HepG2 (cell line): ENCODE data around the gene DHRS9. TPM values are rescaled to one million over a fixed set of nuclear protein-coding genes. Genes with fewer than 3 reads are reported as not detected.
A peak's percentile ranks its signal among the peaks of the same experiment; 100 is the strongest.

ENCODE experiments used
- ATAC-seq: fragments of 200-7000 bp; cut with Tn5 transposase; 3 replicates; pipeline ENCODE4 v1.9.1; 2020; ENCODE audit warnings: mild to moderate bottlenecking, moderate library complexity
- Bru-seq: library from RNA; stranded (reverse); fragments of 400-500 nt; gene quantifications from one replicate; lab custom pipeline; 2021; lab: Mats Ljungman, UMichigan
- BruChase-seq, 2 experiments: library from RNA; stranded (reverse); fragments of 400-500 nt; gene quantifications; one replicate each; lab custom pipeline; 2021; lab: Mats Ljungman, UMichigan
- BruUV-seq: library from RNA; stranded (reverse); fragments of 400-500 nt; replicated peaks from 2 replicates; lab custom pipeline; 2021; lab: Mats Ljungman, UMichigan
- CTCF ChIA-PET: fragments of 300-600 bp; formaldehyde crosslinking; extraction: SDS; loops from one replicate; lab custom pipeline; 2021; ENCODE audit warnings: low total read pairs, inconsistent platforms, low intra/inter-chr PET ratio; lab: Yijun Ruan, JAX
- POLR2A ChIA-PET: fragments of 350-600 bp; sonication (Branson Sonifier 250); formaldehyde crosslinking; loops from one replicate; lab custom pipeline; 2020; ENCODE audit warnings: antibody characterized with exemption, inconsistent platforms; lab: Yijun Ruan, JAX
- DNase-seq: peaks from one replicate; pipeline ENCODE4 v3.0.0-alpha.2; 2015; ENCODE audit warnings: low spot score
- FAIRE-seq: peaks from 3 replicates; lab custom pipeline; 2011; peaks lifted over from hg19 to GRCh38; lab: Jason Lieb, UNC
- H2AFZ ChIP-seq: one replicate; pipeline ENCODE4 v1.6.1; 2011; ENCODE audit warnings: low read length, inconsistent platforms
- H3K27ac ChIP-seq: fragments of 300-600 bp; 3 replicates; pipeline ENCODE4 v1.8.0; 2011; ENCODE audit warnings: mixed run types, mild to moderate bottlenecking, mixed read lengths, low read length, inconsistent platforms; ENCODE audit not compliant: insufficient read depth; ENCODE audit errors: extremely low read length
- H3K27me3 ChIP-seq, 2 experiments: fragments of 200-600 bp in 1 of 2; 2 replicates in 1 of 2; 3 replicates in 1 of 2; pipeline versions ENCODE4 v1.6.0 to v1.8.0; 2011; ENCODE audit warnings: low read length in 2 of 2, mild to moderate bottlenecking in 2 of 2, moderate library complexity in 2 of 2, inconsistent platforms in 1 of 2; ENCODE audit not compliant: insufficient read depth in 2 of 2, control insufficient read depth in 1 of 2
- H3K36me3 ChIP-seq, 2 experiments: fragments of 200-600 bp in 1 of 2; replicated peaks in 1 of 2; 2 replicates in 1 of 2; 3 replicates in 1 of 2; pipeline versions ENCODE4 v1.5.1 to v1.8.0; 2011; ENCODE audit warnings: low read length in 2 of 2, inconsistent platforms in 1 of 2; ENCODE audit not compliant: insufficient read depth in 2 of 2, control insufficient read depth in 1 of 2
- H3K4me1 ChIP-seq: 2 replicates; pipeline ENCODE4 v1.5.1; 2012; ENCODE audit warnings: low read length, inconsistent platforms; ENCODE audit not compliant: insufficient read depth
- H3K4me2 ChIP-seq: 2 replicates; pipeline ENCODE4 v1.6.0; 2011; ENCODE audit warnings: low read depth, low read length, inconsistent platforms
- H3K4me3 ChIP-seq, 3 experiments: fragments of 200-600 bp in 1 of 3; sonication (generic), shearing (Covaris generic) in 1 of 3; replicated peaks in 1 of 3; 2 replicates each; pipeline ENCODE4 v1.5.1; 2011 to 2016; ENCODE audit warnings: low read length in 3 of 3, inconsistent platforms in 2 of 3, low read depth in 2 of 3, mild to moderate bottlenecking in 2 of 3, control low read depth in 1 of 3, mixed read lengths in 1 of 3; ENCODE audit not compliant: insufficient read depth in 1 of 3
- H3K79me2 ChIP-seq: one replicate; pipeline ENCODE4 v1.6.1; 2011; ENCODE audit warnings: low read length, inconsistent platforms; ENCODE audit not compliant: insufficient read depth
- H3K9ac ChIP-seq: 2 replicates; pipeline ENCODE4 v1.6.0; 2011; ENCODE audit warnings: mild to moderate bottlenecking, low read depth, low read length, inconsistent platforms; ENCODE audit not compliant: insufficient read depth
- H3K9me3 ChIP-seq: 2 replicates; pipeline ENCODE4 v1.5.1; 2012; ENCODE audit warnings: mild to moderate bottlenecking, low read length
- H4K20me1 ChIP-seq: 2 replicates; pipeline ENCODE4 v1.6.0; 2011; ENCODE audit warnings: inconsistent platforms, mild to moderate bottlenecking, low read length, moderate library complexity; ENCODE audit not compliant: insufficient read depth
- CBX2 ChIP-seq, 2 experiments: fragments of 200-600 bp in 1 of 2; sonication (generic); formaldehyde crosslinking in 1 of 2; IDR thresholded peaks; 2 replicates each; pipeline versions ENCODE4 v1.7.0 to v1.8.1; 2018 to 2022; ENCODE audit warnings: low read depth in 2 of 2, low read length in 1 of 2, mild to moderate bottlenecking in 1 of 2, missing genetic modification reagents in 1 of 2
- MTF2 ChIP-seq: sonication (generic); formaldehyde crosslinking; IDR thresholded peaks from 2 replicates; pipeline ENCODE4 v1.5.0; 2020; ENCODE audit warnings: missing genetic modification reagents, borderline replicate concordance
- SSRP1 ChIP-seq: IDR thresholded peaks from 2 replicates; pipeline ENCODE4 v1.6.1; 2016; ENCODE audit warnings: control low read depth
- ZFP82 ChIP-seq: sonication (generic); formaldehyde crosslinking; IDR thresholded peaks from 2 replicates; pipeline ENCODE4 v1.5.1; 2020; ENCODE audit warnings: mild to moderate bottlenecking, missing genetic modification reagents, borderline replicate concordance
- ZNF879 ChIP-seq: sonication (generic); formaldehyde crosslinking; IDR thresholded peaks from 2 replicates; pipeline ENCODE4 v1.8.1; 2023; ENCODE audit warnings: missing genetic modification reagents
- WGBS: methylation state at CpG from one replicate; pipeline ENCODE4 v1.1.6; 2017; ENCODE audit warnings: low lambda C conversion rate; 5-methylcytosine and 5-hydroxymethylcytosine counted together
- in situ Hi-C: cut with HindIII; loops from 2 replicates; pipeline ENCODE4 v1.10.0; 2017; ENCODE audit warnings: low pct_unique_long_range_greater_than_20kb; ENCODE audit not compliant: extremely low pct_ligation_motif_present
- intact Hi-C: fragments of 100-400 bp; cut with micrococcal nuclease; formaldehyde crosslinking; loops from one replicate; pipeline ENCODE4 v1.10.0; 2022; ENCODE audit not compliant: unreplicated experiment
- long read RNA-seq, 2 experiments: library from RNA in 1 of 2; library from polyadenylated mRNA in 1 of 2; stranded (forward) in 1 of 2; unstranded in 1 of 2; transcript quantifications; one replicate each; pipeline ENCODE4 v2.0.0, GENCODE V29; 2019 to 2022
- polyA minus RNA-seq, 3 experiments: library from RNA; depleted of rRNA, polyadenylated mRNA; stranded (reverse); fragments of >200 nt; gene quantifications; 2 replicates each; pipeline ENCODE4 v1.2.3, GENCODE V29; 2011; ENCODE audit warnings: low replicate concordance in 1 of 3
- polyA plus RNA-seq, 8 experiments: library from polyadenylated mRNA; depleted of rRNA in 3 of 8; stranded (reverse) in 7 of 8; unstranded in 1 of 8; fragments of >200 nt; fragmentation: Illumina TruSeq in 4 of 8; extraction: Trizol in 4 of 8; gene quantifications; 2 replicates each; pipeline versions ENCODE4 v1.2.1 to v1.2.3, GENCODE V29; 2011 to 2016; ENCODE audit warnings: low read depth in 4 of 8, missing spikeins in 1 of 8, mixed read lengths in 1 of 8; ENCODE audit not compliant: insufficient read depth in 1 of 8
- total RNA-seq, 5 experiments: library from RNA; depleted of rRNA; stranded (reverse); fragments of >200 nt; fragmentation: Illumina TruSeq; extraction: Trizol; gene quantifications; 2 replicates each; pipeline ENCODE4 v1.2.3, GENCODE V29; 2016; ENCODE audit warnings: low read depth in 1 of 5
- TF ChIP-seq, protein P1 (sequence below): sonication (generic); formaldehyde crosslinking; IDR thresholded peaks from 2 replicates; pipeline ENCODE4 v1.4.0; 2020; ENCODE audit warnings: missing genetic modification reagents
- TF ChIP-seq, protein P2 (sequence below): sonication (generic); formaldehyde crosslinking; IDR thresholded peaks from 2 replicates; pipeline ENCODE4 v1.4.0; 2020; ENCODE audit warnings: missing genetic modification reagents

DHRS9 gene
- total RNA-seq (2016; rRNA removed; fragmentation: Illumina TruSeq; extraction: Trizol), result not detected in 2 replicates
- not detected in 2 replicates for total RNA-seq (2016; cell fraction: cytosol; rRNA removed; fragmentation: Illumina TruSeq; extraction: Trizol; ENCODE audit: low read depth)
- total RNA-seq (2016; cell fraction: insoluble cytoplasmic fraction; rRNA removed; fragmentation: Illumina TruSeq; extraction: Trizol), result not detected in 2 replicates
- not detected in 2 replicates for total RNA-seq (2016; cell fraction: membrane; rRNA removed; fragmentation: Illumina TruSeq; extraction: Trizol)
- total RNA-seq (2016; cell fraction: nucleus; rRNA removed; fragmentation: Illumina TruSeq; extraction: Trizol), result not detected in 2 replicates
- not detected in 2 replicates for polyA plus RNA-seq (2011; rRNA removed)
- polyA plus RNA-seq (2011; cell fraction: cytosol; rRNA removed), result not detected in 2 replicates
- polyA plus RNA-seq (2011; cell fraction: nucleus; rRNA removed), result not detected in 2 replicates
- polyA plus RNA-seq (2012), result not detected in 2 replicates
- not detected in 2 replicates for polyA plus RNA-seq (2016; cell fraction: cytosol; fragmentation: Illumina TruSeq; extraction: Trizol; ENCODE audit: low read depth)
- not detected in 2 replicates for polyA plus RNA-seq (2016; cell fraction: insoluble cytoplasmic fraction; fragmentation: Illumina TruSeq; extraction: Trizol; ENCODE audit: low read depth)
- not detected in 2 replicates for polyA plus RNA-seq (2016; cell fraction: membrane; fragmentation: Illumina TruSeq; extraction: Trizol; ENCODE audit: low read depth)
- not detected in 2 replicates for polyA plus RNA-seq (2016; cell fraction: nucleus; fragmentation: Illumina TruSeq; extraction: Trizol; ENCODE audit: insufficient read depth, low read depth)
- 0.14 TPM in 1 of 2 replicates, not detected in the other for polyA minus RNA-seq (2011; rRNA and poly(A)+ RNA removed; ENCODE audit: low replicate concordance)
- polyA minus RNA-seq (2011; cell fraction: cytosol; rRNA and poly(A)+ RNA removed), result not detected in 2 replicates
- polyA minus RNA-seq (2011; cell fraction: nucleus; rRNA and poly(A)+ RNA removed), result not detected in 2 replicates
- percentile 6 among the genes with signal in this experiment for Bru-seq, nascent RNA
- BruChase-seq, experiment 1, labeled RNA remaining after a 6-hour chase, result percentile 4 among the genes with signal in this experiment
- percentile 3 among the genes with signal in this experiment for BruChase-seq, experiment 2, labeled RNA remaining after a 2-hour chase
- long read RNA-seq, experiment 1, result 0 reads
- long read RNA-seq, experiment 2, result 0 reads

- Histone ChIP-seq H3K36me3 (no peaks in the 10 kb centered on the region), H2AFZ (no peak within 1 kb of the TSS), H4K20me1 (no peaks in the 10 kb centered on the region), H3K4me3 (no peak within 1 kb of the TSS), H3K27ac (no peak within 1 kb of the TSS), H3K9ac (no peak within 1 kb of the TSS), H3K27me3 (peaks cover 1 to 8% of the 10 kb centered on the region in 2 experiments; a peak in 2 of 5 replicates), H3K79me2 (no peaks in the 10 kb centered on the region), H3K4me2 (no peak within 1 kb of the TSS), H3K4me1 (no peaks in the 10 kb centered on the region; the same call in 1 of the 2 replicates), H3K9me3 (no peaks in the 10 kb centered on the region)
- DNase-seq (no peak), ATAC-seq (no peak), FAIRE-seq (no peak)
- POLR2A ChIA-PET, result no interaction called here
- intact Hi-C loops (no loop called here), in situ Hi-C loops (no loop called here)
- WGBS, result 7% methylated on average over 5 of the region's 5 CpGs
- CTCF ChIA-PET, result no interaction called here
- TF ChIP-seq SSRP1 (CRISPR knock-in tag) (no peak), MTF2 (CRISPR knock-in tag) (no peak), CBX2 (IDR thresholded peaks at IDR 0.05; ENCODE audit: low read depth, low read length) (no peak), CBX2 (CRISPR knock-in tag; IDR thresholded peaks at IDR 0.05; ENCODE audit: low read depth) (no peak), ZFP82 (CRISPR knock-in tag) (no peak), ZNF879 (CRISPR knock-in tag) (no peak)
- TF ChIP-seq, protein P1, sequence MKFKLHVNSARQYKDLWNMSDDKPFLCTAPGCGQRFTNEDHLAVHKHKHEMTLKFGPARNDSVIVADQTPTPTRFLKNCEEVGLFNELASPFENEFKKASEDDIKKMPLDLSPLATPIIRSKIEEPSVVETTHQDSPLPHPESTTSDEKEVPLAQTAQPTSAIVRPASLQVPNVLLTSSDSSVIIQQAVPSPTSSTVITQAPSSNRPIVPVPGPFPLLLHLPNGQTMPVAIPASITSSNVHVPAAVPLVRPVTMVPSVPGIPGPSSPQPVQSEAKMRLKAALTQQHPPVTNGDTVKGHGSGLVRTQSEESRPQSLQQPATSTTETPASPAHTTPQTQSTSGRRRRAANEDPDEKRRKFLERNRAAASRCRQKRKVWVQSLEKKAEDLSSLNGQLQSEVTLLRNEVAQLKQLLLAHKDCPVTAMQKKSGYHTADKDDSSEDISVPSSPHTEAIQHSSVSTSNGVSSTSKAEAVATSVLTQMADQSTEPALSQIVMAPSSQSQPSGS (CRISPR knock-in tag), result no peak
- TF ChIP-seq, protein P2, sequence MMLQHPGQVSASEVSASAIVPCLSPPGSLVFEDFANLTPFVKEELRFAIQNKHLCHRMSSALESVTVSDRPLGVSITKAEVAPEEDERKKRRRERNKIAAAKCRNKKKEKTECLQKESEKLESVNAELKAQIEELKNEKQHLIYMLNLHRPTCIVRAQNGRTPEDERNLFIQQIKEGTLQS (CRISPR knock-in tag), result no peak
- BruUV-seq, result no TSS peak
Observed at GRCh38 chr2:169069341-169069740, at the start of gene DHRS9. DHRS9 (plus strand) TSS chr2:169069563; CDS start chr2:169081582, 12,019 bp downstream.
